HG03457 (cell line): ENCODE measurements around the gene MYL11.
A peak's percentile ranks its signal among the peaks of the same experiment; 100 is the strongest.

Experiments used
- ATAC-seq: cut with Tn5 transposase; IDR thresholded peaks from one replicate; pipeline ENCODE4 v1.9.1; 2021; ENCODE audit warnings: moderate number of reproducible peaks; ENCODE audit not compliant: unreplicated experiment

MYL11 gene

DNA sequence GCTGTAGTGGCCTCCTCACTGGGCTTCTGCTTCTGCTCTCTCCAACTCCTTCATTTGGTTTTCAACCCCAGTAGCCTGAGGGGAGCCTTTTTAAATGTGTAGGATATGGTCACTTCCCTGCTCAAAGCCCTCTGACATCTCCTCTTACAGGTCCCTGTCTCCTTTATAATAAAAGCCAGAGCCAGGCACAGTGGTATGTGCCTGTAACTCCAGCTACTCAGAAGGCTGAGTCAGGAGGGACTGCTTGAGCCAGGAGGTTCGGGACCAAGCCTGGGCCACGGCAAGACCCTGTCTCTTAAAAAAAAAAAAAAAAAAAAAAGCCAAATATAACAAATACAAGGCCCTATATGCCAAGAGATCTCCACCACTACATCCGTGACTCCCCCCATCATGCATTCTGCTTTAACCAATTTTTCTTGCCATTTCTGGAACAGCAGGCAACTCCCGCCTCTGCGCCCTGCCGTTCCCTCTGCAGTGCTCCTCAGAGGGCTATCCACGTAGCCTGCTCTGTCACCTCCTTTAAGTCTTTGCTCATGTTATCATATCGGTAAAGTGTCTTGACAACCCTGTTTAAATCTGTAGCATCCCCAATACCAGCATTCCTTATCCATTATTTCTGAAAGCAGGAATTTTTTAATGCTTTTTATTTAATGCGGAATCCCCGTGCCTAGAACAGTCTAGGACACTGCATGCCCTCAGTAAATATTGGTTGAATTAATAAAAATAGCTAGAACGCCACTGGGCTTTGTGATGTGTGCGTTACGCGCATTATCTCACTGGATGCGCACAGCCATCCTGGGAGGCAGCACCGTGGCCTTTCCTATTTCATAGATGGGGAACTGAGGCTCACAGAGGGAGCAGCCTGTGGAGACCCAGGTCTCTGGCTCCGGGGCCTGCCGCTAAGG lies 42.3 kb downstream of the MYL11 start:
- ATAC-seq = no peak

DNA sequence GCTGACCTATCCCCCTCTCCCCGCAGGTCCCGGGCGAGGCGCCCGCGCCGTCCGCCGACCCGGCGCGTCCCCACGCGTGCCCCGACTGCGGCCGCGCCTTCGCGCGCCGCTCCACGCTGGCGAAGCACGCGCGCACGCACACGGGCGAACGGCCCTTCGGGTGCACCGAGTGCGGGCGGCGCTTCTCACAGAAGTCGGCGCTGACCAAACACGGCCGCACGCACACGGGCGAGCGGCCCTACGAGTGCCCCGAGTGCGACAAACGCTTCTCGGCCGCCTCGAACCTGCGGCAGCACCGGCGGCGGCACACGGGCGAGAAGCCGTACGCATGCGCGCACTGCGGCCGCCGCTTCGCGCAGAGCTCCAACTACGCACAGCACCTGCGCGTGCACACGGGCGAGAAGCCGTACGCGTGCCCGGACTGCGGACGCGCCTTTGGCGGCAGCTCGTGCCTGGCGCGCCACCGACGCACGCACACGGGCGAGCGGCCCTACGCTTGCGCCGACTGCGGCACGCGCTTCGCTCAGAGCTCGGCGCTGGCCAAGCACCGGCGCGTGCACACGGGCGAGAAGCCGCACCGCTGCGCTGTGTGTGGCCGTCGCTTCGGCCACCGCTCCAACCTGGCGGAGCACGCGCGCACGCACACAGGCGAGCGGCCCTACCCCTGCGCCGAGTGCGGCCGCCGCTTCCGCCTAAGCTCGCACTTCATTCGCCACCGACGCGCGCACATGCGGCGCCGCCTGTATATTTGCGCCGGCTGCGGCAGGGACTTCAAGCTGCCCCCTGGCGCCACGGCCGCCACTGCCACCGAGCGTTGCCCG lies 43.1 kb downstream of the MYL11 start:
- ATAC-seq = peak; percentile 63

DNA sequence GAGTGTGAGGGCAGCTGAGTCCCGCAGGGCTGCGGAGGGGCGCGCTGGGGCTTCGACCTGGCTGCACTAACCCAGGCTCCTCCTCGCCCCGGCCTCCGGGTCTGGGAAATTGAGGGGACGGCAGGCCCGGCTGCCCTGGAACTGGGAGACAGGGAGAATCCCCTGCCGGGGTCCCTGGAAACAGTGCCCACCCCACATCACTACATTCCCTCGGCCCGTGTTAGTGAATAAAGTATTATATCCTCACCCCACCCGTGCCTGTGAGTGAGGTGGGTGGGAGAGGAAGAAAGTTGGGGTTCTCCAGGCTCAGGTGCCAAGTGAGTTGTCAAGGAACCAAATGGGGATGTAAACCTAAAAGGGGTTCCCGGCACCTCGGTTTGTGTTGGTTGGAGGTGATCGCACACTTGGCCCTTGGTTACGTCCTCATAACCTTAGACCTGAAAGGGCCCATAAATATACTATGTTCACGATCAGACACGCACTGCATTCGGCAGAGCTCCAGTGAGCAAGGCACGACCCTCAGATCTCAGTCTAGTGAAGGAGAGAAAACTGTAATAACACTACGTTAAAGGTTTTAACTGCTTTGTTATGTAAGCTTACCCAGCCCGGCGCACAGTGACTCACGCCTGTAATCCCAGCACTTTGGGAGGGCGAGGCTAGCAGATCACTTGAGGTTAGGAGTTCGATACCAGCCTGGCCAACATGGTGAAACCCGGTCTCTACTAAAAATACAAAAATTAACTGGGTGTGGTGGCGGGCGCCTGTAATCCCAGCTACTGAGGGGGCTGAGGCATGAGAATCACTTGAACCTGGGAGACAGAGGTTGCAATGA lies 44.0 kb downstream of the MYL11 start:
- no peak for ATAC-seq

GRCh38 chr16:30421010-30421409 lies 46.4 kb downstream of the MYL11 start:
- ATAC-seq = no peak
